ENCODE results near the gene PLEKHH3.
"Not testable (repeated sequence)": the region's sequence is repeated elsewhere in the genome, so short reads cannot be mapped to it uniquely, and the experiment has no call there.

PLEKHH3 gene

DNA sequence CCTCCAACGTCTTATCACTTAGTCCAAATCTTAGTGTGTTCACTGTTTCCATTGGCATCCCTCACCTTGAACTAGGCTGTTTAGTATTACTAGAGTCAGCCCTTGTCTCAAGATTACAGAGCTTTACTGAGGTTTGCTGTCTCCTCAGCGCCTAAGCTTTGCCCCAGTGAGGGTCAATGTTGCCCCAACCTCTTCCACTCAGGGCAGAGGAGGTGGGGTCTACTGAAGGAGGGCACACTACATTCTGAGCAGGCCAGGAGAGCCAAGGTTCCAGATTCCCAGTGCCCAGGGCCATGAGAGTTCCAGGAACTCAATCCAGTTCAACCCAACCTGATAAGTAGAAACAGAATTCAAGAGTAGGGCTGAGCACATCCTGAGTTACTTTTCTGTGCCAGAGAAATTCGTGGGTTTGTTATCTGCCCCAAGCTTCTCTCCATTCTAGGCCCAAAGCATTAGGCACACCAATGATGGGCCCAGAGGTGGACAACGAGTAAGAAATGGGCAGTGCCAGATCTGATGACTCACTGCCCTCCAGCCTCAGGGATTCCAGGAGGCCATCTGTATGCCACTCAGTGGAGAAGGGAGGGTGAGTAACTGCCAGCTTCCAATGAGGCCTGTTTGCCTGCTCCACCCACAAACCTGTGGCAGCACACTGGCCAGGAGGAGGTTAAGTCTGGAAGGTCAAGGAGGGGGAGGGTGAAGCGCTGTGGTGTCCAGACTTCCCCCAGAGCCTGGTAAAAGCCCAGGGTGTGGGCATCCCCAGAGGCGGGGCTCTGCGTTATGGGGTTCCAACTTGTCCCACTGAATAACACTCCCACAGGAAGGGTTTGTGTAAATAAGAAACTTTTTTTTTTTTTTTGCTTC lies 9.5 kb downstream of the PLEKHH3 start:
- Histone ChIP-seq H3K9ac (ENCODE audit: low read length) (no peak overlapping the region), H4K8ac (ENCODE audit: low read depth, low read length) (no peak overlapping the region), H3K27ac (ENCODE audit: low read depth, low read length) (no peak overlapping the region), H2BK5ac (ENCODE audit: low read depth, low read length, poor library complexity) (no peak overlapping the region), H3K27me3 (ENCODE audit: insufficient read depth, low read length) (peaks cover 3% of the 10 kb centered on the region), H4K91ac (ENCODE audit: low read depth, low read length) (no peak overlapping the region), H3K14ac (ENCODE audit: low read length) (no peak overlapping the region), H3K4me3 (ENCODE audit: low read depth, low read length) (peak overlapping the region; percentile 4), H3K4me1 (ENCODE audit: control insufficient read depth in 1 of 2, insufficient read depth in 2 of 2, low read length in 2 of 2) (peaks cover 20 to 26% of the 10 kb centered on the region in 2 experiments), H3K79me2 (ENCODE audit: control insufficient read depth, insufficient read depth, low read length, poor library complexity) (no peaks in the 10 kb centered on the region), H3K18ac (ENCODE audit: low read length) (no peak overlapping the region), H2AFZ (ENCODE audit: insufficient read depth, low read length, poor library complexity) (no peak overlapping the region), H3K79me1 (ENCODE audit: low read length) (no peaks in the 10 kb centered on the region), H3K4ac (ENCODE audit: low read depth, low read length) (no peak overlapping the region), H3K4me2 (ENCODE audit: low read length) (no peak overlapping the region), H2BK120ac (ENCODE audit: insufficient read depth, low read length, poor library complexity) (no peak overlapping the region), H3K9me3 (ENCODE audit: insufficient read depth, low read depth, low read length) (peaks cover 5% of the 10 kb centered on the region), H3K36me3 (ENCODE audit: control insufficient read depth in 1 of 2, insufficient read depth in 2 of 2, low read length in 2 of 2) (peaks cover 38 to 40% of the 10 kb centered on the region in 2 experiments), H3K23ac (ENCODE audit: low read length) (no peak overlapping the region), H4K12ac (ENCODE audit: low read depth, low read length) (no peak overlapping the region), H2BK12ac (ENCODE audit: low read length) (no peak overlapping the region), H2AK5ac (ENCODE audit: low read length) (no peak overlapping the region)
- DNase-seq = peak in 1 of 2 donors; percentile 51
- no CpG with 5 or more reads among the region's 7 CpGs for WGBS (ENCODE audit: extremely low coverage, insufficient coverage, insufficient read length)

DNA sequence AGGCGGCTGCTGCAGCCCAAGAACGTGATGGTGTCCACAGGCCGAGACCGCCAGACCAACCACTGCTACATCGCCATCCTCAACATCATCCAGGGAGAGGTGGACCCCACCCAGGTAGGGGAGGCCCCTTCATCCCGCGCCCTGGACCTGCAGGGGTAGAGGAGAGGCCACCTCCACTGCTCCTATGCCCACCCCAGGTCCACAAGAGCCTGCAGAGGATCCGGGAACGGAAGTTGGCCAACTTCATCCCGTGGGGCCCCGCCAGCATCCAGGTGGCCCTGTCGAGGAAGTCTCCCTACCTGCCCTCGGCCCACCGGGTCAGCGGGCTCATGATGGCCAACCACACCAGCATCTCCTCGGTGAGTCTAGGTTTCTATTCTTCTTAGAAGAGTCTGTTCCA lies 10.7 kb downstream of the PLEKHH3 start:
- not testable (repeated sequence) for H4K12ac ChIP-seq (ENCODE audit: low read depth, low read length); H3K4me2 ChIP-seq (ENCODE audit: low read length); H4K8ac ChIP-seq (ENCODE audit: low read depth, low read length); H3K9ac ChIP-seq (ENCODE audit: low read length); H3K79me2 ChIP-seq (ENCODE audit: control insufficient read depth, insufficient read depth, low read length, poor library complexity); H4K91ac ChIP-seq (ENCODE audit: low read depth, low read length); H3K9me3 ChIP-seq (ENCODE audit: insufficient read depth, low read depth, low read length); H3K4ac ChIP-seq (ENCODE audit: low read depth, low read length); H3K4me3 ChIP-seq (ENCODE audit: low read depth, low read length); H2BK120ac ChIP-seq (ENCODE audit: insufficient read depth, low read length, poor library complexity); H3K18ac ChIP-seq (ENCODE audit: low read length); H2AK5ac ChIP-seq (ENCODE audit: low read length); H3K27ac ChIP-seq (ENCODE audit: low read depth, low read length); H2AFZ ChIP-seq (ENCODE audit: insufficient read depth, low read length, poor library complexity); DNase-seq; H2BK12ac ChIP-seq (ENCODE audit: low read length); H3K79me1 ChIP-seq (ENCODE audit: low read length); H3K14ac ChIP-seq (ENCODE audit: low read length); H3K23ac ChIP-seq (ENCODE audit: low read length); H3K27me3 ChIP-seq (ENCODE audit: insufficient read depth, low read length); H2BK5ac ChIP-seq (ENCODE audit: low read depth, low read length, poor library complexity)
- H3K4me1 ChIP-seq (ENCODE audit: control insufficient read depth in 1 of 2, insufficient read depth in 2 of 2, low read length in 2 of 2) = peaks cover 20 to 26% of the 10 kb centered on the region in 2 experiments
- peaks cover 36 to 38% of the 10 kb centered on the region in 2 experiments for H3K36me3 ChIP-seq (ENCODE audit: control insufficient read depth in 1 of 2, insufficient read depth in 2 of 2, low read length in 2 of 2)
- no CpG with 5 or more reads among the region's 16 CpGs for WGBS (ENCODE audit: extremely low coverage, insufficient coverage, insufficient read length)

DNA sequence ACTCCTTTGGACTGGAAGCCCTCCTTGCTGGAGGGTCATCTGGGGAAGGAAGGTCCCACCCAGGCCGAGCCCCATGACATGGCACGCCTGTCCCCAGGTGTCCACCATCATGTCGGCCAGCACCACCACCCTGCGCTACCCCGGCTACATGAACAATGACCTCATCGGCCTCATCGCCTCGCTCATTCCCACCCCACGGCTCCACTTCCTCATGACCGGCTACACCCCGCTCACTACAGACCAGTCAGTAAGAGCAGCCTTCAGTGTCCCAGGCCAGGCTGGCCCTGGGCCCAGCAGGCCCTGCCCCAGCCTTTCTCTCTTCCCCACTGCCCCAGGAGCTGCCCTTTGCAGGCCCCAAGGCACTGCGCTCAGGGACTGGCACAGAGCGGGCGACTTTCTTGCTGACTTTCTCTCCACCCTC lies 11.2 kb downstream of the PLEKHH3 start:
- H3K27me3 ChIP-seq (ENCODE audit: insufficient read depth, low read length) = no peaks in the 10 kb centered on the region
- H3K4me1 ChIP-seq (ENCODE audit: control insufficient read depth in 1 of 2, insufficient read depth in 2 of 2, low read length in 2 of 2) = peaks cover 20 to 26% of the 10 kb centered on the region in 2 experiments
- no peak overlapping the region for H3K4me2 ChIP-seq (ENCODE audit: low read length)
- H3K9me3 ChIP-seq (ENCODE audit: insufficient read depth, low read depth, low read length) = peaks cover 3% of the 10 kb centered on the region
- no peaks in the 10 kb centered on the region for H3K79me1 ChIP-seq (ENCODE audit: low read length)
- no peak overlapping the region for H2BK12ac ChIP-seq (ENCODE audit: low read length)
- no peak overlapping the region for H4K91ac ChIP-seq (ENCODE audit: low read depth, low read length)
- no peak overlapping the region for H4K12ac ChIP-seq (ENCODE audit: low read depth, low read length)
- H4K8ac ChIP-seq (ENCODE audit: low read depth, low read length) = no peak overlapping the region
- H2BK5ac ChIP-seq (ENCODE audit: low read depth, low read length, poor library complexity) = no peak overlapping the region
- WGBS (ENCODE audit: extremely low coverage, insufficient coverage, insufficient read length) = no CpG with 5 or more reads among the region's 14 CpGs
- no peak for DNase-seq
- H3K36me3 ChIP-seq (ENCODE audit: control insufficient read depth in 1 of 2, insufficient read depth in 2 of 2, low read length in 2 of 2) = peaks cover 31 to 34% of the 10 kb centered on the region in 2 experiments
- no peak overlapping the region for H3K9ac ChIP-seq (ENCODE audit: low read length)
- H3K27ac ChIP-seq (ENCODE audit: low read depth, low read length) = no peak overlapping the region
- no peak overlapping the region for H3K4me3 ChIP-seq (ENCODE audit: low read depth, low read length)
- no peak overlapping the region for H3K18ac ChIP-seq (ENCODE audit: low read length)
- no peaks in the 10 kb centered on the region for H3K79me2 ChIP-seq (ENCODE audit: control insufficient read depth, insufficient read depth, low read length, poor library complexity)
- no peak overlapping the region for H3K4ac ChIP-seq (ENCODE audit: low read depth, low read length)
- H3K14ac ChIP-seq (ENCODE audit: low read length) = no peak overlapping the region
- no peak overlapping the region for H2AFZ ChIP-seq (ENCODE audit: insufficient read depth, low read length, poor library complexity)
- no peak overlapping the region for H2AK5ac ChIP-seq (ENCODE audit: low read length)
- no peak overlapping the region for H2BK120ac ChIP-seq (ENCODE audit: insufficient read depth, low read length, poor library complexity)
- H3K23ac ChIP-seq (ENCODE audit: low read length) = no peak overlapping the region

DNA sequence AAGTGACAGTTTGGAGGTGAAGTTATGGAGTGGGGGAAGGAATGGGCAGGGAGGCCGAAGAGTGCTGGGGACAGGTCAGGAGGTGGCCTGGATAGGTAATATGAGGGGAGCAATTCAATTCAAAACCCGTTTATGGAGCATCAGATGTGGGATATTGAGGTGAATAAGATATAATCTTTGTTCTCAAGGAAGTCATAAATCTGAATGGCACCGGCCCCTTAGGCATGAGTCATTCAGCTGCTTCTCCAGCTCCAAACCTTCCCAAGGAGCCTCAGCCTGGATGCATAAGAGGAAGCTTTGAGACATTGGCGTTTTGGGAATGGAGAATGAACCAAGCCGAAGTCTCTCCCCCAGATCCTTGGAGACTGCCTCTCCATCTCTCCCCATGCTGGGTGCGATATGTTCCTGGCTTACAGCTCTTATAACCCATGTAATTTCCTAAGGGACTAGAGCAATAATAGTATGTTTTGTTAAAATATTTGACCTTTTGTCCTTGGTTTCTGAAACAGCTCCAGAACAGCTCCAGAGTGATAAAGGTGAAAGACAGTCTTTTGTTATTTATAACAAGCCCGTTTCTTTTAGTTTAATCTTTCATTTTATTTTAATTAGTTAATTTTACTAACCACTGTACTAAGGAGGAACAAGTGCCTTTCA lies 16.0 kb downstream of the PLEKHH3 start:
- Histone ChIP-seq H2BK12ac (ENCODE audit: low read length) (no peak overlapping the region), H4K91ac (ENCODE audit: low read depth, low read length) (no peak overlapping the region), H3K79me2 (ENCODE audit: control insufficient read depth, insufficient read depth, low read length, poor library complexity) (peaks cover 4% of the 10 kb centered on the region), H2BK120ac (ENCODE audit: insufficient read depth, low read length, poor library complexity) (no peak overlapping the region), H3K4me1 (ENCODE audit: control insufficient read depth in 1 of 2, insufficient read depth in 2 of 2, low read length in 2 of 2) (peaks cover 0 to 8% of the 10 kb centered on the region in 2 experiments), H4K12ac (ENCODE audit: low read depth, low read length) (no peak overlapping the region), H3K14ac (ENCODE audit: low read length) (no peak overlapping the region), H2BK5ac (ENCODE audit: low read depth, low read length, poor library complexity) (no peak overlapping the region), H3K79me1 (ENCODE audit: low read length) (peaks cover 5% of the 10 kb centered on the region), H3K9me3 (ENCODE audit: insufficient read depth, low read depth, low read length) (no peaks in the 10 kb centered on the region), H3K23ac (ENCODE audit: low read length) (no peak overlapping the region), H3K36me3 (ENCODE audit: control insufficient read depth in 1 of 2, insufficient read depth in 2 of 2, low read length in 2 of 2) (peaks cover 14 to 15% of the 10 kb centered on the region in 2 experiments), H2AFZ (ENCODE audit: insufficient read depth, low read length, poor library complexity) (no peak overlapping the region), H4K8ac (ENCODE audit: low read depth, low read length) (no peak overlapping the region), H3K27me3 (ENCODE audit: insufficient read depth, low read length) (no peaks in the 10 kb centered on the region), H3K4me2 (ENCODE audit: low read length) (no peak overlapping the region), H2AK5ac (ENCODE audit: low read length) (no peak overlapping the region), H3K4me3 (ENCODE audit: low read depth, low read length) (no peak overlapping the region), H3K9ac (ENCODE audit: low read length) (peak overlapping the region; percentile 37), H3K27ac (ENCODE audit: low read depth, low read length) (no peak overlapping the region), H3K4ac (ENCODE audit: low read depth, low read length) (no peak overlapping the region), H3K18ac (ENCODE audit: low read length) (no peak overlapping the region)
- DNase-seq = no peak
- WGBS (ENCODE audit: extremely low coverage, insufficient coverage, insufficient read length) = no CpG with 5 or more reads among the region's 7 CpGs

Measured in trophoblast cell (in vitro differentiated cells and primary cell).